OCI-LY1 (cell line): ENCODE data around the gene AICDA.

Experiments
- H2AFZ ChIP-seq: fragments of 200-600 bp; sonication (generic), shearing (Covaris generic); 2 replicates; pipeline ENCODE4 v1.6.0; 2014; ENCODE audit warnings: antibody characterized with exemption, mild to moderate bottlenecking, low read length
- H3F3A ChIP-seq: fragments of 200-600 bp; sonication (generic), shearing (Covaris generic); 2 replicates; pipeline ENCODE4 v1.6.0; 2014; ENCODE audit warnings: mild to moderate bottlenecking, antibody characterized with exemption, low read length, moderate library complexity; ENCODE audit not compliant: insufficient read depth
- H3K27ac ChIP-seq: fragments of 200-600 bp; sonication (generic); 2 replicates; pipeline ENCODE4 v1.5.1; 2014; ENCODE audit warnings: low read length, mixed run types, mild to moderate bottlenecking, low read depth; ENCODE audit not compliant: poor library complexity, severe bottlenecking
- H3K27me3 ChIP-seq: fragments of 200-600 bp; sonication (generic); 2 replicates; pipeline ENCODE4 v1.6.0; 2014; ENCODE audit warnings: antibody characterized with exemption, mild to moderate bottlenecking, low read length, moderate library complexity; ENCODE audit not compliant: insufficient read depth
- H3K36me3 ChIP-seq: fragments of 200-600 bp; sonication (generic); 2 replicates; pipeline ENCODE4 v1.6.1; 2014; ENCODE audit warnings: mild to moderate bottlenecking, antibody characterized with exemption, low read length, moderate library complexity, mixed read lengths; ENCODE audit not compliant: insufficient read depth
- H3K4me1 ChIP-seq: fragments of 200-600 bp; sonication (generic); 2 replicates; pipeline ENCODE4 v1.5.1; 2014; ENCODE audit warnings: mild to moderate bottlenecking, low read length, moderate library complexity; ENCODE audit not compliant: insufficient read depth, severe bottlenecking
- H3K4me2 ChIP-seq: fragments of 200-600 bp; sonication (generic), shearing (Covaris generic); 2 replicates; pipeline ENCODE4 v1.6.1; 2014; ENCODE audit warnings: low read length
- H3K4me3 ChIP-seq: fragments of 200-600 bp; sonication (generic); 2 replicates; pipeline ENCODE4 v1.5.1; 2014; ENCODE audit warnings: low read length, low read depth, mild to moderate bottlenecking, mixed read lengths; ENCODE audit not compliant: poor library complexity, severe bottlenecking
- H3K79me2 ChIP-seq: fragments of 200-600 bp; shearing (Covaris generic); 2 replicates; pipeline ENCODE4 v1.6.1; 2016; ENCODE audit warnings: mixed run types, low read length, mixed read lengths; ENCODE audit not compliant: insufficient read depth
- H3K9ac ChIP-seq: fragments of 200-600 bp; sonication (generic), shearing (Covaris generic); 2 replicates; pipeline ENCODE4 v1.6.1; 2014; ENCODE audit warnings: mild to moderate bottlenecking, low read length, mixed read lengths
- H3K9me2 ChIP-seq: fragments of 200-600 bp; sonication (generic), shearing (Covaris generic); 2 replicates; pipeline ENCODE4 v1.6.1; 2014; ENCODE audit warnings: low read depth, mild to moderate bottlenecking, low read length, mixed read lengths
- H3K9me3 ChIP-seq: fragments of 200-600 bp; shearing (Covaris generic); 2 replicates; pipeline ENCODE4 v1.6.1; 2014; ENCODE audit warnings: low read length, mixed read lengths
- H4K20me1 ChIP-seq: fragments of 200-600 bp; sonication (generic), shearing (Covaris generic); 2 replicates; pipeline ENCODE4 v1.6.0; 2016; ENCODE audit warnings: mild to moderate bottlenecking, low read length; ENCODE audit not compliant: insufficient read depth
- CTCF ChIP-seq: fragments of 200-600 bp; sonication (generic), shearing (Covaris generic); IDR thresholded peaks from 2 replicates; pipeline ENCODE4 v1.5.1; 2017; ENCODE audit warnings: mild to moderate bottlenecking, antibody characterized with exemption, low read length, moderate library complexity, mixed read lengths
- EZH2 ChIP-seq: fragments of 200-600 bp; sonication (generic), shearing (Covaris generic); IDR thresholded peaks from 2 replicates; pipeline ENCODE4 v1.8.0; 2017; ENCODE audit warnings: borderline replicate concordance, mixed run types, mild to moderate bottlenecking, antibody characterized with exemption, low read length, moderate library complexity, mixed read lengths

Gene AICDA

GRCh38 chr12:8639936-8640335, 27.3 kb upstream of the AICDA start:
- Histone ChIP-seq H3K9me3 (no peaks in the 10 kb centered on the region), H3K4me3 (no peak overlapping the region), H3K79me2 (no peaks in the 10 kb centered on the region), H3K9ac (no peak overlapping the region), H3K9me2 (no peaks in the 10 kb centered on the region), H2AFZ (no peak overlapping the region; the same call in 1 of the 2 replicates), H3K27me3 (no peaks in the 10 kb centered on the region), H3K27ac (peak overlapping the region; percentile 58), H3F3A (peaks cover 8% of the 10 kb centered on the region; the same call in 1 of the 2 replicates), H3K4me2 (no peak overlapping the region), H4K20me1 (no peaks in the 10 kb centered on the region), H3K4me1 (peaks cover 55% of the 10 kb centered on the region), H3K36me3 (no peaks in the 10 kb centered on the region)
- TF ChIP-seq CTCF (no peak), EZH2 (no peak)

GRCh38 chr12:8638951-8639350, 26.3 kb upstream of the AICDA start:
- Histone ChIP-seq H3K27ac (peak overlapping the region; percentile 58), H3K36me3 (no peaks in the 10 kb centered on the region), H3K4me3 (no peak overlapping the region), H3K4me2 (no peak overlapping the region), H3K9me2 (no peaks in the 10 kb centered on the region), H3K27me3 (no peaks in the 10 kb centered on the region), H2AFZ (no peak overlapping the region; the same call in 1 of the 2 replicates), H3K9ac (no peak overlapping the region), H3K79me2 (no peaks in the 10 kb centered on the region), H3F3A (peaks cover 2% of the 10 kb centered on the region; the same call in 1 of the 2 replicates), H4K20me1 (no peaks in the 10 kb centered on the region), H3K4me1 (peaks cover 45% of the 10 kb centered on the region), H3K9me3 (no peaks in the 10 kb centered on the region)
- TF ChIP-seq CTCF (no peak), EZH2 (no peak)

- Histone ChIP-seq H3K9me3 (no peaks in the 10 kb centered on the region), H3K9me2 (no peaks in the 10 kb centered on the region), H4K20me1 (no peaks in the 10 kb centered on the region), H2AFZ (0 out of 2 replicates have a peak overlapping the region, but pooled peaks have one; percentile 20), H3K27me3 (no peaks in the 10 kb centered on the region), H3K4me1 (peaks cover 37% of the 10 kb centered on the region), H3K79me2 (no peaks in the 10 kb centered on the region), H3F3A (no peaks in the 10 kb centered on the region; the same call in 1 of the 2 replicates), H3K4me3 (no peak overlapping the region), H3K36me3 (no peaks in the 10 kb centered on the region), H3K27ac (peak overlapping the region; percentile 79), H3K4me2 (peak overlapping the region; percentile 26; the same call in 1 of the 2 replicates), H3K9ac (peak overlapping the region; percentile 38)
- TF ChIP-seq CTCF (no peak), EZH2 (no peak)
Measured at GRCh38 chr12:8637666-8638065, 25.0 kb upstream of the AICDA start.
